ENCODE data around the gene CRISP1. TPM values are rescaled to one million over a fixed set of nuclear protein-coding genes. Genes with fewer than 3 reads are reported as not detected.

Gene CRISP1
- total and polyA plus RNA-seq, 9 of the 15 experiments (the other 6 are each of a cell fraction or from before 2014, with no cell fraction given): not detected

GRCh38 chr6:49888742-49889431, 22.6 kb upstream of the CRISP1 start (continued):
- TF ChIP-seq, protein P1, sequence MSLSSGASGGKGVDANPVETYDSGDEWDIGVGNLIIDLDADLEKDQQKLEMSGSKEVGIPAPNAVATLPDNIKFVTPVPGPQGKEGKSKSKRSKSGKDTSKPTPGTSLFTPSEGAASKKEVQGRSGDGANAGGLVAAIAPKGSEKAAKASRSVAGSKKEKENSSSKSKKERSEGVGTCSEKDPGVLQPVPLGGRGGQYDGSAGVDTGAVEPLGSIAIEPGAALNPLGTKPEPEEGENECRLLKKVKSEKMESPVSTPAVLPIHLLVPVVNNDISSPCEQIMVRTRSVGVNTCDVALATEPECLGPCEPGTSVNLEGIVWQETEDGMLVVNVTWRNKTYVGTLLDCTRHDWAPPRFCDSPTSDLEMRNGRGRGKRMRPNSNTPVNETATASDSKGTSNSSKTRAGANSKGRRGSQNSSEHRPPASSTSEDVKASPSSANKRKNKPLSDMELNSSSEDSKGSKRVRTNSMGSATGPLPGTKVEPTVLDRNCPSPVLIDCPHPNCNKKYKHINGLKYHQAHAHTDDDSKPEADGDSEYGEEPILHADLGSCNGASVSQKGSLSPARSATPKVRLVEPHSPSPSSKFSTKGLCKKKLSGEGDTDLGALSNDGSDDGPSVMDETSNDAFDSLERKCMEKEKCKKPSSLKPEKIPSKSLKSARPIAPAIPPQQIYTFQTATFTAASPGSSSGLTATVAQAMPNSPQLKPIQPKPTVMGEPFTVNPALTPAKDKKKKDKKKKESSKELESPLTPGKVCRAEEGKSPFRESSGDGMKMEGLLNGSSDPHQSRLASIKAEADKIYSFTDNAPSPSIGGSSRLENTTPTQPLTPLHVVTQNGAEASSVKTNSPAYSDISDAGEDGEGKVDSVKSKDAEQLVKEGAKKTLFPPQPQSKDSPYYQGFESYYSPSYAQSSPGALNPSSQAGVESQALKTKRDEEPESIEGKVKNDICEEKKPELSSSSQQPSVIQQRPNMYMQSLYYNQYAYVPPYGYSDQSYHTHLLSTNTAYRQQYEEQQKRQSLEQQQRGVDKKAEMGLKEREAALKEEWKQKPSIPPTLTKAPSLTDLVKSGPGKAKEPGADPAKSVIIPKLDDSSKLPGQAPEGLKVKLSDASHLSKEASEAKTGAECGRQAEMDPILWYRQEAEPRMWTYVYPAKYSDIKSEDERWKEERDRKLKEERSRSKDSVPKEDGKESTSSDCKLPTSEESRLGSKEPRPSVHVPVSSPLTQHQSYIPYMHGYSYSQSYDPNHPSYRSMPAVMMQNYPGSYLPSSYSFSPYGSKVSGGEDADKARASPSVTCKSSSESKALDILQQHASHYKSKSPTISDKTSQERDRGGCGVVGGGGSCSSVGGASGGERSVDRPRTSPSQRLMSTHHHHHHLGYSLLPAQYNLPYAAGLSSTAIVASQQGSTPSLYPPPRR (CRISPR knock-in tag; IDR thresholded peaks at IDR 0.05; ENCODE audit: borderline replicate concordance): peak; percentile 62; the same call in 1 of the 2 replicates
- peak; percentile 76; the same call in 1 of the 2 replicates for TF ChIP-seq ESRRA (IDR thresholded peaks at IDR 0.05; ENCODE audit: borderline replicate concordance, low read depth)
- no peak for TF ChIP-seq KAT8 (IDR thresholded peaks at IDR 0.05; ENCODE audit: low read depth)
- TF ChIP-seq PHB (CRISPR knock-in tag; IDR thresholded peaks at IDR 0.05): no peak
- peak; percentile 49; the same call in 1 of the 2 replicates for TF ChIP-seq ZFPM2 (CRISPR knock-in tag; IDR thresholded peaks at IDR 0.05)
- peak; percentile 77 for TF ChIP-seq FOSL1 (tag; conservative IDR thresholded peaks at IDR 0.05)
- no peak for TF ChIP-seq ZNF282 (CRISPR knock-in tag; IDR thresholded peaks at IDR 0.05)
- no peak for TF ChIP-seq ZNF146 (CRISPR knock-in tag; IDR thresholded peaks at IDR 0.05; ENCODE audit: unreplicated experiment)
- no peak for TF ChIP-seq ZNF143 (CRISPR knock-in tag; IDR thresholded peaks at IDR 0.05)
- peak; percentile 87 for TF ChIP-seq FOXJ2 (tag; IDR thresholded peaks at IDR 0.05)
- no peak for TF ChIP-seq CAMTA2 (CRISPR knock-in tag; conservative IDR thresholded peaks at IDR 0.05)
- 0 out of 2 replicates have a peak, but pooled peaks have one; percentile 22 for TF ChIP-seq MYBL2 (IDR thresholded peaks at IDR 0.05; ENCODE audit: low read depth)
- no peak for TF ChIP-seq MYBL2 (CRISPR knock-in tag; IDR thresholded peaks at IDR 0.05; ENCODE audit: borderline replicate concordance)
- no peak for TF ChIP-seq RBM34 (IDR thresholded peaks at IDR 0.05; ENCODE audit: borderline replicate concordance, insufficient read depth, low read length)
- TF ChIP-seq BHLHE40 (IDR thresholded peaks at IDR 0.05; ENCODE audit: low read length): peak; percentile 46; the same call in 1 of the 2 replicates
- TF ChIP-seq GTF2F1 (IDR thresholded peaks at IDR 0.05; ENCODE audit: low read depth, low read length): no peak
- 0 out of 2 replicates have a peak, but pooled peaks have one; percentile 46 for TF ChIP-seq GABPA (tag; conservative IDR thresholded peaks at IDR 0.05; ENCODE audit: low read depth)
- no peak for TF ChIP-seq ASH1L (IDR thresholded peaks at IDR 0.05; ENCODE audit: borderline replicate concordance, low read depth, partially characterized antibody)
- TF ChIP-seq PHTF2 (CRISPR knock-in tag; IDR thresholded peaks at IDR 0.05): no peak
- no peak for TF ChIP-seq BRF1 (IDR thresholded peaks at IDR 0.05; ENCODE audit: borderline replicate concordance, extremely low read depth, insufficient read length)
- no peak for TF ChIP-seq NFRKB (IDR thresholded peaks at IDR 0.05; ENCODE audit: low read depth)
- peak; percentile 96 for TF ChIP-seq NCOR1 (IDR thresholded peaks at IDR 0.05)
- no peak for TF ChIP-seq RFX7 (CRISPR knock-in tag; IDR thresholded peaks at IDR 0.05)
- TF ChIP-seq MBD2 (IDR thresholded peaks at IDR 0.05; ENCODE audit: borderline replicate concordance, low read depth): peak; percentile 72; the same call in 1 of the 2 replicates
- TF ChIP-seq ZNF316 (IDR thresholded peaks at IDR 0.05): no peak

All from K562 (cell line).